Measurements from ENCODE around the gene BAZ2A.

The BAZ2A gene

GRCh38 chr12:56604355-56604754, 25.8 kb downstream of the BAZ2A start:
- no peak overlapping the region for H3K4me3 ChIP-seq (ENCODE audit: low read length)
- no peak for DNase-seq (ENCODE audit: low read depth)
- no peak for TF ChIP-seq CTCF (conservative IDR thresholded peaks at IDR 0.05; ENCODE audit: low read depth, low read length)

GRCh38 chr12:56602239-56602638, 27.9 kb downstream of the BAZ2A start:
- DNase-seq (ENCODE audit: low read depth): peak; percentile 65
- H3K4me3 ChIP-seq (ENCODE audit: low read length): no peak overlapping the region
- no peak for TF ChIP-seq CTCF (conservative IDR thresholded peaks at IDR 0.05; ENCODE audit: low read depth, low read length)

GRCh38 chr12:56601503-56601902, 28.6 kb downstream of the BAZ2A start:
- peak; percentile 34 for TF ChIP-seq CTCF (conservative IDR thresholded peaks at IDR 0.05; ENCODE audit: low read depth, low read length)
- no peak overlapping the region for H3K4me3 ChIP-seq (ENCODE audit: low read length)
- DNase-seq (ENCODE audit: low read depth): no peak

- no peak for DNase-seq (ENCODE audit: low read depth)
- TF ChIP-seq CTCF (conservative IDR thresholded peaks at IDR 0.05; ENCODE audit: low read depth, low read length): no peak
- no peak overlapping the region for H3K4me3 ChIP-seq (ENCODE audit: low read length)
Observed at GRCh38 chr12:56600753-56601152, 29.4 kb downstream of the BAZ2A start.

- DNase-seq (ENCODE audit: low read depth): no peak
- H3K4me3 ChIP-seq (ENCODE audit: low read length): no peak overlapping the region
- TF ChIP-seq CTCF (conservative IDR thresholded peaks at IDR 0.05; ENCODE audit: low read depth, low read length): no peak
Observed at GRCh38 chr12:56599797-56600196, 30.3 kb downstream of the BAZ2A start.

GRCh38 chr12:56599041-56599440, 31.1 kb downstream of the BAZ2A start:
- TF ChIP-seq CTCF (conservative IDR thresholded peaks at IDR 0.05; ENCODE audit: low read depth, low read length): no peak
- H3K4me3 ChIP-seq (ENCODE audit: low read length): no peak overlapping the region
- no peak for DNase-seq (ENCODE audit: low read depth)

- no peak overlapping the region for H3K4me3 ChIP-seq (ENCODE audit: low read length)
- no peak for DNase-seq (ENCODE audit: low read depth)
- TF ChIP-seq CTCF (conservative IDR thresholded peaks at IDR 0.05; ENCODE audit: low read depth, low read length): no peak
Observed at GRCh38 chr12:56596815-56597214, 33.3 kb downstream of the BAZ2A start.
